Caco-2 (cell line): ENCODE data around the gene NBPF3. TPM values are rescaled to one million over a fixed set of nuclear protein-coding genes. Genes with fewer than 3 reads are reported as not detected.
"Not testable (repeated sequence)": the region's sequence is repeated elsewhere in the genome, so short reads cannot be mapped to it uniquely, and the experiment has no call there.

Experiments
- BruUV-seq: library from RNA; stranded (reverse); fragments of 400-500 nt; replicated peaks from 2 replicates; lab custom pipeline; 2021; lab: Mats Ljungman, UMichigan
- CTCF ChIA-PET: fragments of 300-600 bp; sonication (Branson Sonifier 250); formaldehyde crosslinking; loops from one replicate; lab custom pipeline; 2022; ENCODE audit warnings: antibody characterized with exemption; lab: Charles Lee
- POLR2A ChIA-PET: fragments of 300-600 bp; sonication (Branson Sonifier 250); formaldehyde crosslinking; loops from one replicate; lab custom pipeline; 2022; ENCODE audit warnings: antibody characterized with exemption; lab: Charles Lee
- DNase-seq, 2 experiments: peaks; one replicate each; pipeline versions ENCODE4 v3.0.0 to v3.0.0-alpha.2; 2020 to 2022
- H3K27me3 ChIP-seq: replicated peaks from 2 replicates; pipeline ENCODE4 v1.6.0; 2011; ENCODE audit warnings: low read length; ENCODE audit not compliant: control insufficient read depth, insufficient read depth
- H3K36me3 ChIP-seq: 2 replicates; pipeline ENCODE4 v1.5.1; 2011; ENCODE audit warnings: low read length; ENCODE audit not compliant: control insufficient read depth, insufficient read depth
- H3K4me1 ChIP-seq: fragments of 250-450 bp; sonication (Bioruptor Pico); 2 replicates; pipeline ENCODE4 v1.5.1; 2020; ENCODE audit warnings: mild to moderate bottlenecking
- H3K4me3 ChIP-seq: 2 replicates; pipeline ENCODE4 v1.5.1; 2011; ENCODE audit warnings: low read depth, mild to moderate bottlenecking, control low read depth, low read length
- H3K9me3 ChIP-seq: fragments of 250-450 bp; sonication (Bioruptor Pico); 2 replicates; pipeline ENCODE4 v1.5.1; 2020; ENCODE audit warnings: mild to moderate bottlenecking, moderate library complexity
- H3K27ac Mint-ChIP-seq: one replicate; pipeline ENCODE4 v1.8.0; 2022; ENCODE audit warnings: mixed read lengths; ENCODE audit not compliant: unreplicated experiment
- H3K27me3 Mint-ChIP-seq: one replicate; pipeline ENCODE4 v1.8.0; 2022; ENCODE audit warnings: mixed read lengths; ENCODE audit not compliant: insufficient read depth, unreplicated experiment
- H3K36me3 Mint-ChIP-seq: one replicate; pipeline ENCODE4 v1.8.0; 2022; ENCODE audit warnings: mild to moderate bottlenecking, mixed read lengths; ENCODE audit not compliant: insufficient read depth, unreplicated experiment
- H3K4me1 Mint-ChIP-seq: one replicate; pipeline ENCODE4 v1.8.0; 2022; ENCODE audit warnings: low read depth, mixed read lengths; ENCODE audit not compliant: unreplicated experiment
- H3K4me3 Mint-ChIP-seq: one replicate; pipeline ENCODE4 v1.8.0; 2022; ENCODE audit warnings: mild to moderate bottlenecking, moderate library complexity, mixed read lengths; ENCODE audit not compliant: unreplicated experiment
- H3K9me3 Mint-ChIP-seq: one replicate; pipeline ENCODE4 v1.8.0; 2022; ENCODE audit warnings: mixed read lengths; ENCODE audit not compliant: unreplicated experiment
- intact Hi-C: fragments of 100-400 bp; cut with micrococcal nuclease; formaldehyde crosslinking; loops from one replicate; pipeline ENCODE4 v1.10.0; 2022; ENCODE audit not compliant: unreplicated experiment
- total RNA-seq: library from RNA; stranded (reverse); gene quantifications from 2 replicates; pipeline ENCODE4 v1.2.3, GENCODE V29; 2022
- TF ChIP-seq, protein P1 (sequence below), 2 experiments: fragments of 200-600 bp in 1 of 2; IDR thresholded peaks; 1 replicate in 1 of 2; 2 replicates in 1 of 2; pipeline versions ENCODE4 v1.5.1 to v1.8.0; 2011 to 2022; ENCODE audit warnings: antibody characterized with exemption in 1 of 2, control low read depth in 1 of 2, inconsistent platforms in 1 of 2, low read depth in 1 of 2, low read length in 1 of 2, mild to moderate bottlenecking in 1 of 2, moderate library complexity in 1 of 2; ENCODE audit not compliant: insufficient read depth in 1 of 2, severe bottlenecking in 1 of 2, unreplicated experiment in 1 of 2

The NBPF3 gene
- total RNA-seq, 1 experiment from 2014 or later, result 14.9 TPM

GRCh38 chr1:21517660-21518480 is 77.9 kb downstream of the NBPF3 start:
- H3K36me3 Mint-ChIP-seq, result no peaks in the 10 kb centered on the region
- POLR2A ChIA-PET, result no interaction called here
- no peaks in the 10 kb centered on the region for H3K9me3 Mint-ChIP-seq
- Histone ChIP-seq H3K4me3 (no peak overlapping the region), H3K4me1 (no peaks in the 10 kb centered on the region), H3K9me3 (no peaks in the 10 kb centered on the region), H3K27me3 (no peaks in the 10 kb centered on the region), H3K36me3 (no peaks in the 10 kb centered on the region)
- DNase-seq, result no peak
- CTCF ChIA-PET, result interaction anchor here (0.6 kb wide), 1 partner anchor 839 kb away, joined by 4 read pairs; no protein-coding TSS in a partner anchor
- H3K4me1 Mint-ChIP-seq, result no peaks in the 10 kb centered on the region
- no peaks in the 10 kb centered on the region for H3K27me3 Mint-ChIP-seq
- intact Hi-C loops, result no loop called here
- BruUV-seq, result no TSS peak
- TF ChIP-seq, protein P1, sequence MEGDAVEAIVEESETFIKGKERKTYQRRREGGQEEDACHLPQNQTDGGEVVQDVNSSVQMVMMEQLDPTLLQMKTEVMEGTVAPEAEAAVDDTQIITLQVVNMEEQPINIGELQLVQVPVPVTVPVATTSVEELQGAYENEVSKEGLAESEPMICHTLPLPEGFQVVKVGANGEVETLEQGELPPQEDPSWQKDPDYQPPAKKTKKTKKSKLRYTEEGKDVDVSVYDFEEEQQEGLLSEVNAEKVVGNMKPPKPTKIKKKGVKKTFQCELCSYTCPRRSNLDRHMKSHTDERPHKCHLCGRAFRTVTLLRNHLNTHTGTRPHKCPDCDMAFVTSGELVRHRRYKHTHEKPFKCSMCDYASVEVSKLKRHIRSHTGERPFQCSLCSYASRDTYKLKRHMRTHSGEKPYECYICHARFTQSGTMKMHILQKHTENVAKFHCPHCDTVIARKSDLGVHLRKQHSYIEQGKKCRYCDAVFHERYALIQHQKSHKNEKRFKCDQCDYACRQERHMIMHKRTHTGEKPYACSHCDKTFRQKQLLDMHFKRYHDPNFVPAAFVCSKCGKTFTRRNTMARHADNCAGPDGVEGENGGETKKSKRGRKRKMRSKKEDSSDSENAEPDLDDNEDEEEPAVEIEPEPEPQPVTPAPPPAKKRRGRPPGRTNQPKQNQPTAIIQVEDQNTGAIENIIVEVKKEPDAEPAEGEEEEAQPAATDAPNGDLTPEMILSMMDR (IDR thresholded peaks at IDR 0.05; ENCODE audit: insufficient read depth in 1 of 2, low read depth in 1 of 2, low read length in 1 of 2, severe bottlenecking in 1 of 2, unreplicated experiment in 1 of 2), result no peak
- no peak overlapping the region for H3K4me3 Mint-ChIP-seq
- H3K27ac Mint-ChIP-seq, result no peak overlapping the region

DNA sequence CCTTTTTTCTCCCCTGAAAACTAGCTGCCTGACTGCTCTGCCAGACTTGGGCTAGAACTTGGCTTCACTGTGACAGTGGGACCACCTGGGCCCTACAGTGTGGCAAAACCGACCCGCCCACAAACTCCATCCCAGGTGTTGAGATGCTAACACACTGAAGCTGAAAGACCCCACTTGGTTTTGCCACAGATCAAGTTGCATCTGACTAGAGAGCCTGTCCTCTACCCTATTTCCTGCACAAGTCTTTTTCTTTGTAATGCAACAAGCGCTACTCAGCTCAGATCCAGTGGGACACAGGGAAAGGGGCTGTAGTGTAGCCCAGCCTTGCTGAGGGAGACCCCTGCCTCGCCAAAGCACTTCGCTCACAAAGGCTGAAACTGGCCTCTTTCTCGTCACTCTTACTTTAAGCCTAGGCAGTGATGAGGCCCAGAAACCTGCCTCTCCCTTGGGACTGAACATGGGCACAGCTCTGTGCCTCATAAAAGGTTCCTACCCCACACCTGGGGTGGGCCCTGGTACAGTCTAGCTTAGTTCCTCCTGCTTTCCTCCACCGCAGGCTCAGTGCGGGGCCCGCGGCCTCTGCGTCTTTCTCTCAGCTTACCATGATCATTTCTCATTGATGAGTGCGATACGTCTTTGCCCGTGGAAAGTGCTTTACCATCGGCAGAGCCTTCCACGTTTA is 79.0 kb downstream of the NBPF3 start:
- H3K27me3 Mint-ChIP-seq, result no peaks in the 10 kb centered on the region
- DNase-seq, result no peak
- H3K4me3 Mint-ChIP-seq, result no peak overlapping the region
- no peaks in the 10 kb centered on the region for H3K4me1 Mint-ChIP-seq
- H3K36me3 Mint-ChIP-seq, result no peaks in the 10 kb centered on the region
- intact Hi-C loops, result no loop called here
- Histone ChIP-seq H3K4me1 (no peaks in the 10 kb centered on the region), H3K9me3 (no peaks in the 10 kb centered on the region), H3K4me3 (no peak overlapping the region), H3K27me3 (no peaks in the 10 kb centered on the region), H3K36me3 (no peaks in the 10 kb centered on the region)
- ChIA-PET CTCF (no interaction called here), POLR2A (no interaction called here)
- BruUV-seq, result no TSS peak
- H3K27ac Mint-ChIP-seq, result no peak overlapping the region
- no peaks in the 10 kb centered on the region for H3K9me3 Mint-ChIP-seq
- TF ChIP-seq, protein P1 (IDR thresholded peaks at IDR 0.05; ENCODE audit: insufficient read depth in 1 of 2, low read depth in 1 of 2, low read length in 1 of 2, severe bottlenecking in 1 of 2, unreplicated experiment in 1 of 2), result no peak

DNA sequence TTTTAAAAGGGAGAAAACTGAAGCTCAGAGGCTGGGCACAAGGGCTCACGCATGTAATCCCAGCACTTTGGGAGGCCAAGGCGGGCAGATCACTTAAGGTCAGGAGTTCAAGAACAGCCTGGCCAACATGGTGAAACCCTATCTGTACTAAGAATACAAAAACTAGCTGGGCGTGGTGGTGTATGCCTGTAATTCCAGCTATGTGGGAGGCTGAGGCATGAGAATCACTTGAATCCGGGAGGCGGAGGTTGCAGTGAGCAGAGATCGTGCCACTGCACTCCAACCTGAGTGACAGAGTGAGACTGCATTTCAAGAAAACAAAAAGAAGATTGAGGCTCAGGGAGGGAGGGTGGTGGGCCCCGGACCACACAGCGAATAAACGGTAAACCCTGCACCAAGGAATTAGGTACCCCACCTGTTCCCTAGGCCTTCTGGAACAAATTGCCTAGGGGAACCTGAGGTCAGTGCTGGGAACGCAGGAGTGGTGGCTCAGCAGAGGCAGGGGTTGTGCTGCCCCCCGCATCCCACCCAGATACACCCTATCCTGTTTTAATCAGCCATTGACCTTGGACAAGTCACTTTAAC is 79.6 kb downstream of the NBPF3 start:
- H3K9me3 Mint-ChIP-seq, intact Hi-C loops, H3K4me3 Mint-ChIP-seq, H3K4me1 ChIP-seq, POLR2A ChIA-PET, H3K27me3 ChIP-seq, H3K4me1 Mint-ChIP-seq, H3K4me3 ChIP-seq, H3K27me3 Mint-ChIP-seq, CTCF ChIA-PET, H3K36me3 ChIP-seq, DNase-seq, BruUV-seq, H3K9me3 ChIP-seq, H3K27ac Mint-ChIP-seq, H3K36me3 Mint-ChIP-seq: not testable (repeated sequence)
